Lung (tissue), 12 donors: Measurements from ENCODE around the gene RALY. TPM values are rescaled to one million over a fixed set of nuclear protein-coding genes. Genes with fewer than 3 reads are reported as not detected.

Source experiments
- ATAC-seq: fragments of 200-7000 bp; cut with Tn5 transposase; one replicate; pipeline ENCODE4 v1.9.1; 2020; ENCODE audit warnings: moderate number of reproducible peaks; ENCODE audit not compliant: insufficient read depth, low FRiP score
- DNase-seq, 3 donors: peaks; one replicate each; pipeline ENCODE4 v3.0.0-alpha.2; 2013 to 2017
- H3K27ac ChIP-seq, 2 donors: one replicate each; pipeline ENCODE4 v1.5.1; 2013; ENCODE audit warnings: mild to moderate bottlenecking in 2 of 2, moderate library complexity in 2 of 2, control low read depth in 1 of 2, inconsistent platforms in 1 of 2, low read depth in 1 of 2, low read length in 1 of 2
- H3K27me3 ChIP-seq, 3 donors: one replicate each; pipeline ENCODE4 v1.5.1; 2013; ENCODE audit warnings: low read length in 2 of 3; ENCODE audit not compliant: control insufficient read depth in 3 of 3, insufficient read depth in 3 of 3
- H3K36me3 ChIP-seq, 4 donors: one replicate each; pipeline ENCODE4 v1.5.1; 2013; ENCODE audit warnings: low read length in 4 of 4, mild to moderate bottlenecking in 1 of 4, moderate library complexity in 1 of 4; ENCODE audit not compliant: control insufficient read depth in 4 of 4, insufficient read depth in 4 of 4
- H3K4me1 ChIP-seq, 5 donors: one replicate each; pipeline ENCODE4 v1.5.1; 2013; ENCODE audit warnings: low read length in 5 of 5, mild to moderate bottlenecking in 2 of 5, moderate library complexity in 1 of 5; ENCODE audit not compliant: control insufficient read depth in 5 of 5, insufficient read depth in 5 of 5
- H3K4me3 ChIP-seq: one replicate; pipeline ENCODE4 v1.5.1; 2013; ENCODE audit warnings: mild to moderate bottlenecking, control low read depth, moderate library complexity
- H3K9ac ChIP-seq, 2 donors: one replicate each; pipeline ENCODE4 v1.5.1; 2013; ENCODE audit warnings: low read length in 2 of 2, control low read depth in 1 of 2; ENCODE audit not compliant: insufficient read depth in 1 of 2
- H3K9me3 ChIP-seq, 4 donors: one replicate each; pipeline ENCODE4 v1.5.1; 2013; ENCODE audit warnings: low read length in 3 of 4, mild to moderate bottlenecking in 1 of 4, moderate library complexity in 1 of 4; ENCODE audit not compliant: control insufficient read depth in 4 of 4, insufficient read depth in 3 of 4
- CTCF ChIP-seq: IDR thresholded peaks from 2 replicates; pipeline ENCODE4 v1.5.1; 2012; ENCODE audit warnings: mild to moderate bottlenecking; ENCODE audit errors: control extremely low read depth, extremely low read depth
- WGBS, 2 donors: extraction: QIAGEN DNeasy Blood & Tissue Kit; methylation state at CpG; one replicate each; pipeline ENCODE4 v1.1.7; 2013; 5-methylcytosine and 5-hydroxymethylcytosine counted together
- polyA plus RNA-seq, 2 donors: library from polyadenylated mRNA; stranded (reverse); fragments of 200-250 nt; gene quantifications; one replicate each; pipeline ENCODE4 v1.2.1, GENCODE V29; 2013
- total RNA-seq, 2 donors: library from RNA; depleted of rRNA in 1 of 2; stranded (reverse); fragments of >200 nt in 1 of 2; gene quantifications; one replicate each; pipeline ENCODE4 v1.2.1, GENCODE V29; 2014 to 2021
- donor health status: control.
- donor health status: control.
- donor health status: Bipolar disorder and iron deficiency.
- donor health status: healthy.
- donor health status: DM: yes; HTN: yes; CAD: no.

The RALY gene
- total and polyA plus RNA-seq, 4 donors, result 135 to 157 (median 145) TPM

DNA sequence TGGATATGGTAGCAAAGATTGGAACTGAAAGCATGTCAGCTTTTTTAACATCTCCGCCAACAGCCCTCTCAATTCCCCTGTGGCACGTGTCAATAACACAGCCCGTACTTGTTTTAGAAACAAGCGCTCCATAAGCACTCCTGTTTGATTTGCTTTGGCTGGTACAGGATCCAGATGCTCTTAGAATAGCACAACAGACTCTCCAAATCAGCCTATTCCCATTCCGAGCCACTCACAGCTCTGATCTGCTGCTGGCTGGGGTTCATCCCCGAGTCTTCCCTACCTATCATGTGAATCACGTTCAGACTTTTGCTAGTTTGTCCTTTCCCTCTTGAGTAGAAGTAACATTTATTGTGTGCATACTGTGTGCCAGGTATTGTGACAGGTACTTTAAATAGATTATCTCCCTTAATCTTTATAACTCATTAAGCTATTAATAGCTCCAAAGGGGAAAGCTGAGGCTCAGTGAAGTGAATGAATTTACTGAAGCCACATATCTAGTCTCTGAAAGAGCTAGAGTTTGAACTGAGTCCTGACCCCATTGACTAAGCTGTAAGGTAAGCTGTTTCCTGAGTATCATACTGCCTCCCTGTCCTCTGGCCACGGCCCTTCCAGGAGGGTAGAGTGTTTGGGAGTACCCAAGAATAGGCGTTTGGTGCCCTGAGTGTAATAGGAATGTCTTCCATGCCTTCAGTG lies 46.7 kb downstream of the RALY start:
- Histone ChIP-seq H3K9ac (no peak overlapping the region), H3K4me1 (peaks cover 24 to 85% (median 56%) of the 10 kb centered on the region in 5 donors), H3K27ac (no peak overlapping the region), H3K4me3 (no peak overlapping the region), H3K27me3 (no peaks in the 10 kb centered on the region), H3K9me3 (no peaks in the 10 kb centered on the region), H3K36me3 (no peaks in the 10 kb centered on the region)
- WGBS, 2 donors, result 56 to 79% methylated on average over 9 of the region's 9 CpGs
- DNase-seq (peak in 2 of 3 donors; percentile 65 to 77), ATAC-seq (peak; percentile 50)
- TF ChIP-seq CTCF, result no peak

DNA sequence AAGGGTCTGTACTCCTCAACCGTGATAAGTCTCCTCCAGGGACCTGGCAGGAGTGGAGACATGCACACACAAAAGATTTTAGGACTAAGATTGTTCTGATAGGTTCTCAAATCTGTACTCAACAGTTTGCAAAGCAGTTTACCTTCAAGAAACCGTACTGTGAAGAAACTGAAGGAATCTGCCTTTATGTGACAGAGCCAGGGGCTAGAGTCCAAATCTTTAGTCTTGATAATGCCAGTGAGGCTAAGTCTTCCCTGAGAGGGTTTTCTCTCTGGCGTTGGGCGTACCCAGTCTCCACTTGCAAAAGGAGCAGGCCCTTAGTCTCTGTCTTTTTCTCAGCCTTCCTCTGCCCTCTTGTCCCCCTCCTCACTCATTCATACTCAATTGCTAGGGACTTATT lies 47.5 kb downstream of the RALY start:
- peaks cover 26 to 85% (median 63%) of the 10 kb centered on the region in 5 donors for H3K4me1 ChIP-seq

GRCh38 chr20:34042262-34042661 lies 48.6 kb downstream of the RALY start:
- Histone ChIP-seq H3K27ac (no peak overlapping the region), H3K9ac (no peak overlapping the region), H3K4me1 (peaks cover 26 to 75% (median 58%) of the 10 kb centered on the region in 5 donors), H3K4me3 (no peak overlapping the region), H3K9me3 (no peaks in the 10 kb centered on the region), H3K36me3 (peaks cover 0 to 5% (median 0%) of the 10 kb centered on the region in 4 donors), H3K27me3 (no peaks in the 10 kb centered on the region)
- no peak for DNase-seq
- TF ChIP-seq CTCF, result no peak
- 67 to 72% methylated on average over 4 of the region's 4 CpGs for WGBS, 2 donors
- no peak for ATAC-seq

More for the DNA sequence above, 47.5 kb downstream of the RALY start:
- DNase-seq (no peak), ATAC-seq (no peak)
- no peaks in the 10 kb centered on the region for H3K27me3 ChIP-seq
- 85 to 86% methylated on average over 4 of the region's 4 CpGs for WGBS, 2 donors
- H3K4me3 ChIP-seq, result no peak overlapping the region
- no peak for TF ChIP-seq CTCF
- H3K36me3 ChIP-seq, result peaks cover 0 to 3% (median 0%) of the 10 kb centered on the region in 4 donors
- H3K9me3 ChIP-seq, result no peaks in the 10 kb centered on the region
- H3K9ac ChIP-seq, result no peak overlapping the region
- H3K27ac ChIP-seq, result no peak overlapping the region

GRCh38 chr20:34043025-34043424 lies 49.3 kb downstream of the RALY start:
- ATAC-seq, result no peak
- no peak for TF ChIP-seq CTCF
- Histone ChIP-seq H3K27ac (no peak overlapping the region), H3K27me3 (no peaks in the 10 kb centered on the region), H3K9ac (no peak overlapping the region), H3K9me3 (no peaks in the 10 kb centered on the region), H3K4me1 (peaks cover 24 to 68% (median 51%) of the 10 kb centered on the region in 5 donors), H3K4me3 (no peak overlapping the region), H3K36me3 (peaks cover 0 to 5% (median 0%) of the 10 kb centered on the region in 4 donors)
- DNase-seq, result no peak
